Effector CD8-positive, alpha-beta T cell (primary cell): ENCODE results near the gene STAM.
"Not testable (repeated sequence)": the region's sequence is repeated elsewhere in the genome, so short reads cannot be mapped to it uniquely, and the experiment has no call there.

Experiments
- DNase-seq: peaks from one replicate; lab custom pipeline; 2025; lab: John Stamatoyannopoulos, UW
- total RNA-seq, 4 experiments: gene quantifications; one replicate each; lab custom pipeline; 2026; lab: John Stamatoyannopoulos, UW

The STAM gene
- total RNA-seq, result 27.2 to 59.3 (median 29.3) reads per million in 4 experiments

GRCh38 chr10:17643755-17644484, at the start of gene STAM:
Gene STAM (plus strand): TSS chr10:17644151. CDS start chr10:17644340, 189 bp downstream.
- peak; percentile 95 for DNase-seq

- DNase-seq, result no peak
Measured at GRCh38 chr10:17597386-17597785, 46.6 kb upstream of the STAM start.

- no peak for DNase-seq
Measured at GRCh38 chr10:17599089-17599488, 44.9 kb upstream of the STAM start.

- DNase-seq, result no peak
Measured at GRCh38 chr10:17605936-17606335, 38.0 kb upstream of the STAM start.

- DNase-seq, result no peak
Measured at GRCh38 chr10:17606547-17607040, 37.4 kb upstream of the STAM start.

- DNase-seq, result no peak
Measured at GRCh38 chr10:17607060-17607459, 36.9 kb upstream of the STAM start.

- DNase-seq, result no peak
Measured at GRCh38 chr10:17607603-17608332, 36.2 kb upstream of the STAM start.

GRCh38 chr10:17609523-17610079, 34.4 kb upstream of the STAM start:
- no peak for DNase-seq

- no peak for DNase-seq
Measured at GRCh38 chr10:17616403-17617030, 27.4 kb upstream of the STAM start.

GRCh38 chr10:17617031-17617911, 26.7 kb upstream of the STAM start, which contains the start of gene HACD1:
Gene HACD1 (minus strand): TSS chr10:17617374. CDS start chr10:17617339, 35 bp downstream.
- DNase-seq, result peak; percentile 37

- no peak for DNase-seq
Measured at GRCh38 chr10:17622061-17622460, 21.9 kb upstream of the STAM start.

GRCh38 chr10:17624996-17625395, 19.0 kb upstream of the STAM start:
- no peak for DNase-seq

- no peak for DNase-seq
Measured at GRCh38 chr10:17626656-17627055, 17.3 kb upstream of the STAM start.

- DNase-seq, result not testable (repeated sequence)
Measured at GRCh38 chr10:17632590-17632989, 11.4 kb upstream of the STAM start.

GRCh38 chr10:17633353-17633752, 10.6 kb upstream of the STAM start:
- DNase-seq, result no peak

- no peak for DNase-seq
Measured at GRCh38 chr10:17637869-17638268, 6.1 kb upstream of the STAM start.

- no peak for DNase-seq
Measured at GRCh38 chr10:17640331-17640816, 3.6 kb upstream of the STAM start.

GRCh38 chr10:17643339-17643754, 604 bp upstream of the STAM start:
- DNase-seq, result no peak

GRCh38 chr10:17644485-17644943, 563 bp downstream of the STAM start:
- no peak for DNase-seq

GRCh38 chr10:17645621-17646345, 1.8 kb downstream of the STAM start:
- DNase-seq, result no peak
